Activated CD4-positive, CD25-positive, alpha-beta regulatory T cell treated with anti-CD3 and anti-CD28 coated beads, Interleukin-2, amount 50 U/mL, for 72 hours (primary cell): ENCODE measurements around the gene EML5.
"Not testable (repeated sequence)": the region's sequence is repeated elsewhere in the genome, so short reads cannot be mapped to it uniquely, and the experiment has no call there.

ENCODE experiments used
- DNase-seq: peaks from one replicate; pipeline ENCODE4 v3.0.0; 2021

The EML5 gene

GRCh38 chr14:88792473-88793258 is at the start of gene EML5:
Gene EML5 (minus strand): TSS chr14:88792953. CDS start chr14:88792503, 450 bp downstream.
- peak; percentile 82 for DNase-seq

GRCh38 chr14:88842414-88842813 is 49.7 kb upstream of the EML5 start:
- no peak for DNase-seq

DNA sequence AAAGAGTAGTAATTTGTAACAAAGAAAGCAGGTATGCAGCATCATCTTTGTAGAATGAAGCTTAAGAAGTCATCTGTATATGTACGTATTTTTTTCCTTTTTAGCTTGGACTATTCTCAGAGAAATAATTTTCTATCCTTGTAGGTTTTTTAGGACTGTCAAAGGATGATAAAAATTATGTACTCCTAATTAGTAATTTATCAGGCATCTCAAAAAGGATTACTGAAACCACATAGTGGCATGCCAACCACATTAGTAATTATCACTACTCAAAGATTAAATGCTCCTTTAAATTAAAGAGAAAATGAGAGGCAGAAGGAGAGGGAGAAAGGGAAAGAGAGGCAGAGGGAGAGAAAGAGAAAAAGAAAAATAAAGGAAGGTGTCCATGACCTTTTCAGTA is 49.0 kb upstream of the EML5 start:
- DNase-seq = no peak

- no peak for DNase-seq
Measured at GRCh38 chr14:88840926-88841325, 48.2 kb upstream of the EML5 start.

- DNase-seq = no peak
Measured at GRCh38 chr14:88838015-88838414, 45.3 kb upstream of the EML5 start.

DNA sequence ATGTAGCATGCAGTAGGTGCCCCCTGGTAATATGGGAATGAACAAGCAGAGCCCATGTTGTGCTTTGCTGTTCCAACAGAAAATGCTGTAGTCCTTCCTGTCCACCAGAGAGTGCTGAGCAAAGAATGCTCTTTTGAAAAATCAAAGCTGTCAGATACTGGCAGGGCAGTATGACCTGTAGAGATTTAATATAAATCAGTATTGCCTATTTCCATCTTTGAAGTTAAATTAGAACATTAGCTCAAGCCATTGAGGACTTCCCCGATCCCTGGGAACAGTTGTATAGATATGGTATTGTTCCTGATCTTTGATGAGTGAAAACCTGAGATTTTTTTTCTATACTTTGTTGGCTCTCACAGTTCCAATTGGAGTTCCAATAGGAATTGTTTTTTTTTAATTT is 44.7 kb upstream of the EML5 start:
- no peak for DNase-seq

- DNase-seq = no peak
Measured at GRCh38 chr14:88835661-88836060, 42.9 kb upstream of the EML5 start.

- DNase-seq = no peak
Measured at GRCh38 chr14:88834883-88835431, 42.2 kb upstream of the EML5 start.

DNA sequence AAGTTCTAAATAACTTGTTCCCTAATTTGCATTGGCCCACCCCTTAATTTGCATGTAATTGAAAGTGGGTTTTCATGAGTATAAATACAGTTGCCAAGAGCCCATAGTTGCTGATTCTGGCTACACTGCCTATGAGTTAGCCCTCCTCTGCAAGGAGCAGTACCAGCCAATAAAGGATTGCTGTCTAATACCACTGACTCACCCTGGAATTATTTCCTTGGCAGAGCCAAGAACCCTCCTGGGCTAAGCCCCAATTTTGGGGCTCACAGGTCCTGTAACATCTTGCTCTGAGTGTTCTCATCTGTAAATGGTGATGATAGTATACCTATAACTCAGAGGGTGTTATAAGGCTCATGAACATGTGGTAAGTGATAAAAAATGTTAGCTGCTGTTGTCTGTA is 38.5 kb upstream of the EML5 start:
- no peak for DNase-seq

GRCh38 chr14:88829685-88830302 is 37.0 kb upstream of the EML5 start:
- no peak for DNase-seq

GRCh38 chr14:88829188-88829587 is 36.4 kb upstream of the EML5 start:
- no peak for DNase-seq

DNA sequence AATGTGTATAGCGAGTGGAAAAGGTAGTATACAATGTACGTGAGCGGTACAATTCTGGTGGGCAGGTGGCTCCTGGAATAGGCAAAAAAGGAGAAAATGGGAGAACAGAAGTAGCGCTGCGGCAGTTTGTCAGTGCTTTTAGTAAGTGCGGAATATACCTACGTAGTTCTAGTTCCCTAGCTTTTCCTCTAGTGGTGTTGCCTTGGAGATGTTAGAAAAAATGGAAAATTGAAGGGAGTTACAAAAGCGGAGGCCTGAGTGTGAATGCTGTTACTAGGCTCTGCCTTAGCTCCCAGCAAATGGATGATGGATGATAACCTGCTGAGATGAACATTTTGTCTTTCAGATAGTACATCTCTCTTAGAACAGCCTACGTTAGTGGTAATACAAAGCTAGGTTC is 32.8 kb upstream of the EML5 start:
- no peak for DNase-seq

DNA sequence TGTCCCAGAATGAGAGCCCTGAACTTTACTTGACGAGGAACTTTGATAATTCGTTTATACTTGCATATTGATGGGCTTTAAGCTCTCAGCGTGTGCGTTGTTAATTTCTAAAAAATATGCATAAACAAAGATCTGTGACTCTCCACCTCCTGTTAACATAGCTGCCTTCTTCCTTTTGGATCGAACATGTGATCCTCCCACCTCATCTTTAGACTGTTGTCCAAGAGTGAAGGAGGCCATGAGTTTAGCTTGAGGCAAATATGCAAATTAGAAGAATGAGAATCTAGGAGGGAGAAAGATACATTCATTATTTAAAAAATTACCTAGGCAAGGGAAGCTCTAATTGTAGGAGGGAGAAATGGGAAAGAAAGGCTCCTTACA is 32.3 kb upstream of the EML5 start:
- DNase-seq = no peak

GRCh38 chr14:88824314-88825077 is 31.7 kb upstream of the EML5 start, which contains the start of gene TTC8:
Gene TTC8 (plus strand): TSS chr14:88824651. CDS start chr14:88824708, 57 bp downstream.
- DNase-seq = peak; percentile 77

DNA sequence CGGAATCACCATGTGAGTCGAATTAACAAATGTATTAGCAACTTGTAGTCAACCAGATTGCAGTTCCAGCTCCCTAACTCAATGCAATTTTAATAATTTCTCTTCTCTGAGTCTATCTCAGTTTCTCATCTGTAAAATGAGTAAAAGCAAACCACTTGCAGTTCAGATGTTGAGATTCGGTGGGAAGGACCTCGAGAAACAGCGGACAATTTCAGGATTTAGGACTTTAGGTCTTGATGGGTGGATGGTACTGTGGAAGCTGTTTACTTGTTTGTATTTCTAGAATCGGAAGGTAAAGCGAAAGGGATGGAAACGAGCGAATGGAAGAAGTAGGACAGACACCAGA is 31.2 kb upstream of the EML5 start:
- no peak for DNase-seq

- no peak for DNase-seq
Measured at GRCh38 chr14:88821888-88822287, 29.1 kb upstream of the EML5 start.

DNA sequence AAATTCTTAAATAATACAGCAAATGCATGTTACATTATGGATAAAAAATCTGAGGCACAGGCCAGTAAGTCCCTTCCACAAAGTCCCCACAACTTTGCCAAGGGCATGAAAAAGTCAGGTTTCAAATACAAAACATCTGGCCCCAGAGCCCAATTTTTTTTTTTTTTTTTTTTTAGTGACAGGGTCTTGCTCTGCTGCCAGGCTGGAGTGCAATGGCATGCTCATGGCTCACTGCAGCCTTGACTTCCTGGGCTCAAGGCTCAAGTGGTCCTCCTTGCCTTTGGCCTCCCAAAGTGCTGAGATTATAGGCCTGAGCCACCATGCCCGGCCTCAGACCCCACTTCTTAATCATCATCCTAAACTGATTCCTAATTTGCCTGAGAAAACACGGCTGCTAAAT is 28.6 kb upstream of the EML5 start:
- no peak for DNase-seq

GRCh38 chr14:88819674-88820073 is 26.9 kb upstream of the EML5 start:
- not testable (repeated sequence) for DNase-seq

DNA sequence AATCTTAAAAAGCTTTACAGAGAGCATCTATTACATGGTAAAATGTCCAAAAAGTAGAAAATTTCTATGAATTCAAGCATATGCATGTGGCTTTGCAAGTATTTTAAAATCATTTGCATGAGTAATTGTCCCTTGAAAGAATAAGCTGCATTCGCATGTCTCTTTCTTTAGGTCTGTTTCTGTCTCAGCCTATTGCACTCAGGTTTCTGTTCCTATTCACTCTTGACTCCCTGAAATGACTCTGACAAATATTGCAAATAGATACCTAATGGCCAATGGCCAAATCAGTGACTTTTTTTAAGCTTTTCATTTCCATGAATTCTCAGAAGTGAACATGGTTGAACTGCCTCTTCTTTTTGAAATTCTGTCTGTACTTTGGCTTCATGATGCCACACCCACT is 25.3 kb upstream of the EML5 start:
- no peak for DNase-seq

DNA sequence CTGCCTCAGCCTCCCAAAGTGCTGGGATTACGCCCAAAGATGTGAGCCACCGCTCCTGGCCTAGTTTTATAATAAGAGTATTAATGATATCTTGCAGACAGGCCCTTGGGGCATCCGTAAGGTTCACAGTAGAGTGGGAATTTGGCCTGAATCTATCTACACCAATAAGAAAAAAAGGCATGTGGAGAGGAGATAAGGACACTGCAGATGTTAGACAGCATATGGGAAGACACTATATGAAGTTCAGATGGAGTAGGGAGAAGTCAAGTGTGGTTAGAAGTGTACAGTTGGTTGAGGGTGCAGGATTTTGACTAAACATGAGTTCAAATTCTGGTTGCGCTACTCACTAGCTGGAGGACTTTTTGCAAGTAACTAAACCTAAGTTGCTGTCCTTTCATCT is 23.2 kb upstream of the EML5 start:
- DNase-seq = no peak

- no peak for DNase-seq
Measured at GRCh38 chr14:88808359-88808758, 15.6 kb upstream of the EML5 start.

- DNase-seq = no peak
Measured at GRCh38 chr14:88804477-88804876, 11.7 kb upstream of the EML5 start.

DNA sequence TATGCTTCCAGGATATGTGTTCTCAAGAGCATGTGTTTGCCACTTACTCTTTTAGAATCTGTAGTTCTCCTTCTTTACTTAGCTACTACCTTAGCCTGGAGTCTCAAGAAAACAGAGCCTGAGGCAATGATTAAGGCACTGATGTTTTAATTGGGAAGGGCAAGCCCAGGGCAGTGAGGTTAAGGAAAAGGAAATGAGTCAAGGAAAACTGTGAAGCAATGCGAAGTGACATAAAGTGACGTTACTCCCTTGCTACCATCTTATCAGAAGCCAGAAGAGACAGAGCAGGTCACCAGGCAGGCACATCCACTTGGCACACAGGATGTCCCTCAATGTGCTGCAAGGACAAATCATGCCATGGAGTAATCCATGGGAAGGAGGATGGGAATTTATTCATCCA is 11.3 kb upstream of the EML5 start:
- DNase-seq = no peak

- DNase-seq = no peak
Measured at GRCh38 chr14:88802596-88802995, 9.8 kb upstream of the EML5 start.
